ENCODE measurements around the gene ATP8A1.
"Not testable (repeated sequence)": the region's sequence is repeated elsewhere in the genome, so short reads cannot be mapped to it uniquely, and the experiment has no call there.

Gene ATP8A1

GRCh38 chr4:42656944-42657792 is at the start of gene ATP8A1:
ATP8A1 (minus strand) TSS chr4:42657105; CDS start chr4:42656873, 232 bp downstream.
- peak within 1 kb of the TSS; percentile 98 for H3K4me3 Mint-ChIP-seq
- peak within 1 kb of the TSS; percentile 100 for H3K27ac Mint-ChIP-seq
- no peaks in the 10 kb centered on the region for H3K27me3 Mint-ChIP-seq
- peaks cover 58% of the 10 kb centered on the region for H3K4me1 Mint-ChIP-seq (ENCODE audit: low read depth)
- H3K36me3 Mint-ChIP-seq: peaks cover 14% of the 10 kb centered on the region
- no peaks in the 10 kb centered on the region for H3K9me3 Mint-ChIP-seq (ENCODE audit: low read depth)

- no peaks in the 10 kb centered on the region for H3K9me3 Mint-ChIP-seq (ENCODE audit: low read depth)
- peaks cover 6% of the 10 kb centered on the region for H3K4me1 Mint-ChIP-seq (ENCODE audit: low read depth)
- H3K27me3 Mint-ChIP-seq: no peaks in the 10 kb centered on the region
- no peaks in the 10 kb centered on the region for H3K36me3 Mint-ChIP-seq
- no peak overlapping the region for H3K27ac Mint-ChIP-seq
- no peak overlapping the region for H3K4me3 Mint-ChIP-seq
Measured at GRCh38 chr4:42706086-42706485, 49.2 kb upstream of the ATP8A1 start.

GRCh38 chr4:42703813-42704212 is 46.9 kb upstream of the ATP8A1 start:
- Mint-ChIP-seq H3K9me3 (ENCODE audit: low read depth) (no peaks in the 10 kb centered on the region), H3K4me3 (no peak overlapping the region), H3K27me3 (no peaks in the 10 kb centered on the region), H3K36me3 (peaks cover 3% of the 10 kb centered on the region), H3K27ac (no peak overlapping the region), H3K4me1 (ENCODE audit: low read depth) (peaks cover 6% of the 10 kb centered on the region)

GRCh38 chr4:42702895-42703294 is 46.0 kb upstream of the ATP8A1 start:
- Mint-ChIP-seq H3K9me3 (ENCODE audit: low read depth) (peaks cover 2% of the 10 kb centered on the region), H3K4me3 (no peak overlapping the region), H3K27me3 (no peaks in the 10 kb centered on the region), H3K27ac (no peak overlapping the region), H3K36me3 (peaks cover 4% of the 10 kb centered on the region), H3K4me1 (ENCODE audit: low read depth) (peaks cover 6% of the 10 kb centered on the region)

- not testable (repeated sequence) for H3K9me3 Mint-ChIP-seq (ENCODE audit: low read depth); H3K27me3 Mint-ChIP-seq; H3K27ac Mint-ChIP-seq; H3K4me1 Mint-ChIP-seq (ENCODE audit: low read depth); H3K36me3 Mint-ChIP-seq; H3K4me3 Mint-ChIP-seq
Measured at GRCh38 chr4:42701780-42702179, 44.9 kb upstream of the ATP8A1 start.

- no peaks in the 10 kb centered on the region for H3K36me3 Mint-ChIP-seq
- H3K9me3 Mint-ChIP-seq (ENCODE audit: low read depth): no peaks in the 10 kb centered on the region
- H3K4me3 Mint-ChIP-seq: no peak overlapping the region
- H3K27ac Mint-ChIP-seq: no peak overlapping the region
- no peaks in the 10 kb centered on the region for H3K4me1 Mint-ChIP-seq (ENCODE audit: low read depth)
- H3K27me3 Mint-ChIP-seq: no peaks in the 10 kb centered on the region
Measured at GRCh38 chr4:42690537-42690936, 33.6 kb upstream of the ATP8A1 start.

GRCh38 chr4:42683393-42683792 is 26.5 kb upstream of the ATP8A1 start:
- peaks cover 6% of the 10 kb centered on the region for H3K36me3 Mint-ChIP-seq
- peaks cover 4% of the 10 kb centered on the region for H3K9me3 Mint-ChIP-seq (ENCODE audit: low read depth)
- H3K27ac Mint-ChIP-seq: no peak overlapping the region
- H3K4me1 Mint-ChIP-seq (ENCODE audit: low read depth): peaks cover 43% of the 10 kb centered on the region
- no peak overlapping the region for H3K4me3 Mint-ChIP-seq
- no peaks in the 10 kb centered on the region for H3K27me3 Mint-ChIP-seq

- Mint-ChIP-seq H3K27me3 (no peaks in the 10 kb centered on the region), H3K4me1 (ENCODE audit: low read depth) (peaks cover 77% of the 10 kb centered on the region), H3K36me3 (peaks cover 6% of the 10 kb centered on the region), H3K27ac (peak overlapping the region; percentile 16), H3K4me3 (no peak overlapping the region), H3K9me3 (ENCODE audit: low read depth) (peaks cover 4% of the 10 kb centered on the region)
Measured at GRCh38 chr4:42678512-42678911, 21.6 kb upstream of the ATP8A1 start.

- Mint-ChIP-seq H3K4me1 (ENCODE audit: low read depth) (peaks cover 82% of the 10 kb centered on the region), H3K9me3 (ENCODE audit: low read depth) (peaks cover 4% of the 10 kb centered on the region), H3K4me3 (no peak overlapping the region), H3K27ac (peak overlapping the region; percentile 22), H3K36me3 (peaks cover 3% of the 10 kb centered on the region), H3K27me3 (no peaks in the 10 kb centered on the region)
Measured at GRCh38 chr4:42676066-42676951, 19.4 kb upstream of the ATP8A1 start.

GRCh38 chr4:42673082-42673425 is 16.1 kb upstream of the ATP8A1 start:
- H3K4me1 Mint-ChIP-seq (ENCODE audit: low read depth): peaks cover 71% of the 10 kb centered on the region
- peak overlapping the region; percentile 59 for H3K4me3 Mint-ChIP-seq
- no peaks in the 10 kb centered on the region for H3K27me3 Mint-ChIP-seq
- H3K9me3 Mint-ChIP-seq (ENCODE audit: low read depth): no peaks in the 10 kb centered on the region
- no peaks in the 10 kb centered on the region for H3K36me3 Mint-ChIP-seq
- H3K27ac Mint-ChIP-seq: peak overlapping the region; percentile 94

GRCh38 chr4:42672359-42673081 is 15.6 kb upstream of the ATP8A1 start:
- Mint-ChIP-seq H3K9me3 (ENCODE audit: low read depth) (no peaks in the 10 kb centered on the region), H3K4me1 (ENCODE audit: low read depth) (peaks cover 66% of the 10 kb centered on the region), H3K27me3 (no peaks in the 10 kb centered on the region), H3K36me3 (no peaks in the 10 kb centered on the region), H3K4me3 (peak overlapping the region; percentile 59), H3K27ac (peak overlapping the region; percentile 94)

GRCh38 chr4:42671431-42672194 is 14.7 kb upstream of the ATP8A1 start:
- H3K27ac Mint-ChIP-seq: peak overlapping the region; percentile 94
- H3K4me3 Mint-ChIP-seq: peak overlapping the region; percentile 59
- H3K9me3 Mint-ChIP-seq (ENCODE audit: low read depth): no peaks in the 10 kb centered on the region
- H3K27me3 Mint-ChIP-seq: no peaks in the 10 kb centered on the region
- no peaks in the 10 kb centered on the region for H3K36me3 Mint-ChIP-seq
- H3K4me1 Mint-ChIP-seq (ENCODE audit: low read depth): peaks cover 67% of the 10 kb centered on the region

- Mint-ChIP-seq H3K4me3 (peak overlapping the region; percentile 98), H3K27me3 (no peaks in the 10 kb centered on the region), H3K27ac (peak overlapping the region; percentile 100), H3K9me3 (ENCODE audit: low read depth) (no peaks in the 10 kb centered on the region), H3K36me3 (peaks cover 4% of the 10 kb centered on the region), H3K4me1 (ENCODE audit: low read depth) (peaks cover 48% of the 10 kb centered on the region)
Measured at GRCh38 chr4:42658261-42658660, 1.4 kb upstream of the ATP8A1 start.

GRCh38 chr4:42656679-42656943 is 294 bp downstream of the ATP8A1 start:
- Mint-ChIP-seq H3K36me3 (peaks cover 18% of the 10 kb centered on the region), H3K4me3 (peak overlapping the region; percentile 97), H3K27me3 (no peaks in the 10 kb centered on the region), H3K27ac (peak overlapping the region; percentile 90), H3K4me1 (ENCODE audit: low read depth) (peaks cover 62% of the 10 kb centered on the region), H3K9me3 (ENCODE audit: low read depth) (peaks cover 1% of the 10 kb centered on the region)

Data from activated naive CD8-positive, alpha-beta T cell (primary cell).